ENCODE measurements around the gene NPW.

The NPW gene

GRCh38 chr16:2035431-2036199 lies 16.0 kb downstream of the NPW start:
- DNase-seq (ENCODE audit: low read depth in 2 of 2), result no peak

GRCh38 chr16:2036200-2036966 lies 16.8 kb downstream of the NPW start:
- no peak for DNase-seq (ENCODE audit: low read depth in 2 of 2)

- DNase-seq (ENCODE audit: low read depth in 2 of 2), result no peak
Observed at GRCh38 chr16:2037115-2037514, 17.5 kb downstream of the NPW start.

- no peak for DNase-seq (ENCODE audit: low read depth in 2 of 2)
Observed at GRCh38 chr16:2037647-2038381, 18.2 kb downstream of the NPW start.

GRCh38 chr16:2038382-2039231 lies 19.0 kb downstream of the NPW start:
- no peak for DNase-seq (ENCODE audit: low read depth in 2 of 2)

GRCh38 chr16:2039274-2040031 lies 19.9 kb downstream of the NPW start:
- DNase-seq (ENCODE audit: low read depth in 2 of 2), result no peak

GRCh38 chr16:2040041-2040786 lies 20.6 kb downstream of the NPW start:
- no peak for DNase-seq (ENCODE audit: low read depth in 2 of 2)

- DNase-seq (ENCODE audit: low read depth in 2 of 2), result no peak
Observed at GRCh38 chr16:2040787-2041522, 21.4 kb downstream of the NPW start.

GRCh38 chr16:2042171-2042985 lies 22.8 kb downstream of the NPW start:
- DNase-seq (ENCODE audit: low read depth in 2 of 2), result no peak

- no peak for DNase-seq (ENCODE audit: low read depth in 2 of 2)
Observed at GRCh38 chr16:2042986-2043666, 23.5 kb downstream of the NPW start.

- no peak for DNase-seq (ENCODE audit: low read depth in 2 of 2)
Observed at GRCh38 chr16:2043667-2044451, 24.3 kb downstream of the NPW start.

- no peak for DNase-seq (ENCODE audit: low read depth in 2 of 2)
Observed at GRCh38 chr16:2044541-2044940, 25.0 kb downstream of the NPW start.

- DNase-seq (ENCODE audit: low read depth in 2 of 2), result no peak
Observed at GRCh38 chr16:2045965-2046892, 26.6 kb downstream of the NPW start.

GRCh38 chr16:2046893-2047329 lies 27.3 kb downstream of the NPW start:
- DNase-seq (ENCODE audit: low read depth in 2 of 2), result no peak

- DNase-seq (ENCODE audit: low read depth in 2 of 2), result peak; percentile 85 to 87
Observed at GRCh38 chr16:2047330-2048115, 27.9 kb downstream of the NPW start, which contains the start of the genes NTHL1 and TSC2. NTHL1 (minus strand) TSS chr16:2047834; CDS start chr16:2047823, 11 bp downstream. TSC2 (plus strand) TSS chr16:2047985; CDS start chr16:2048616, 631 bp downstream.

All from stimulated activated CD8-positive, alpha-beta memory T cell treated with anti-CD3 and anti-CD28 coated beads, Interleukin-15, amount 100 ng/mL, for 4 hours (primary cell).